Peyer's patch (tissue), 4 donors: ENCODE data around the gene PKN2. TPM values are rescaled to one million over a fixed set of nuclear protein-coding genes. Genes with fewer than 3 reads are reported as not detected.
A peak's percentile ranks its signal among the peaks of the same experiment; 100 is the strongest.
"Not testable (repeated sequence)": the region's sequence is repeated elsewhere in the genome, so short reads cannot be mapped to it uniquely, and the experiment has no call there.

Experiments
- DNase-seq, 3 donors: peaks; one replicate each; pipeline ENCODE4 v3.0.0-alpha.2; 2017 to 2019
- H3K27ac ChIP-seq, 4 donors: fragments of 200-600 bp; sonication (generic); one replicate each; pipeline ENCODE4 v1.5.1; 2016 to 2019
- H3K27me3 ChIP-seq, 2 donors: fragments of 200-600 bp; sonication (generic); one replicate each; pipeline ENCODE4 v1.5.1; 2019
- H3K36me3 ChIP-seq, 3 donors: fragments of 200-600 bp; sonication (generic); one replicate each; pipeline ENCODE4 v1.5.1; 2016 to 2019
- H3K4me1 ChIP-seq, 4 donors: fragments of 200-600 bp; sonication (generic); one replicate each; pipeline ENCODE4 v1.5.1; 2016 to 2019
- H3K4me3 ChIP-seq, 4 donors: fragments of 200-600 bp; sonication (generic); 1 replicate in 3 of 4; 2 replicates in 1 of 4; pipeline ENCODE4 v1.5.1; 2016 to 2019; ENCODE audit warnings: mild to moderate bottlenecking in 1 of 4
- H3K9me3 ChIP-seq, 4 donors: fragments of 200-600 bp; sonication (generic); one replicate each; pipeline ENCODE4 v1.5.1; 2016 to 2019; ENCODE audit warnings: mild to moderate bottlenecking in 1 of 4
- POLR2A ChIP-seq, 2 donors: fragments of 450-650 bp; IDR thresholded peaks; one replicate each; pipeline ENCODE4 v1.5.1; 2017; ENCODE audit warnings: antibody characterized with exemption in 2 of 2, mild to moderate bottlenecking in 2 of 2, moderate library complexity in 2 of 2
- small RNA-seq, 2 donors: library from RNA; depleted of rRNA; stranded (forward); fragments of <200 nt; gene quantifications; one replicate each; pipeline ENCODE3, GENCODE V24; 2016
- total RNA-seq, 4 donors: library from RNA; depleted of rRNA; stranded (reverse); fragments of >200 nt; gene quantifications; one replicate each; pipeline ENCODE4 v1.1.0, GENCODE V29; 2016
- TF ChIP-seq, protein P1 (sequence below), 6 experiments: fragments of 450-650 bp in 4 of 6; fragments of 200-600 bp in 2 of 6; sonication (generic) in 1 of 6; IDR thresholded peaks; one replicate each; pipeline ENCODE4 v1.5.1; 2017 to 2019; ENCODE audit warnings: antibody characterized with exemption in 6 of 6, mild to moderate bottlenecking in 3 of 6, moderate library complexity in 1 of 6

The PKN2 gene
- total RNA-seq, 4 donors from 2014 or later = 97.6 to 201 (median 105) TPM

DNA sequence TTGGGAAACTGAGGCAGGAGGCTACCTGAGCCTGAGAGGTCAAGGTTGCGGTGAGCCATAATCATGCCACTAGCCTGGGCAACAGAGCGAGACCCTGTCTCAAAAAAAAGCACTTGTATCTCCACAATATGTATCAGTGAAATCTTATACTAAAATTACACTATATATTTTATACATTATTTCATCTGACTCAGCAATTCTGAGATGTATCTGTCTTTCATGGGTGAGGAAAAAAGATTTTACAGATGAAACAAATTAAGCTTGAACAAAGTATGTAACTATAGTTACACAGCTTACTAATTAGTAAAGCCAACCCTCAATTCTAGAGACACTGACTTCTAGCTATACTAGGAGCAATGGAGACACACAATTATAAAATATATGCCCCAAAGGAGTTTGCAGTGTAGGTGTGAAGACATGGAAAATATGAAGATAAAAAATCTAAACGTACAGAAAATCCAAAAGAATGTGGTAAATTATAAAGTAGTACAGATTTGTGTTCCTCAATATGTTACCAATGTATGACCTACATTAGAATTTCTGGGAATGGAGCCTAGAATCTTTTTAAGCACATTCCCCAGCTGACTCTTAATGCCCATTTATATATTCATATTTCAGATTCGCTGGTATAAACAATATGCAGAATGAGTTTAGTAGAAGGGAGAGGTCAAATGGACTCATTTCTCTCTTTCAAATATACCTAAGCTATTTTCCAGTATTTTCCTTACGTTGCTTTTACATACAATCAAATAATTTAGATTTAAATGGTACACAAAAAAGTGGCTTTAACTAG is 192.7 kb downstream of the PKN2 start:
- Histone ChIP-seq H3K9me3 (no peaks in the 10 kb centered on the region), H3K27me3 (no peaks in the 10 kb centered on the region), H3K27ac (no peak overlapping the region), H3K4me1 (peaks cover 0 to 7% (median 0%) of the 10 kb centered on the region in 4 donors), H3K4me3 (no peak overlapping the region), H3K36me3 (peaks cover 0 to 7% (median 0%) of the 10 kb centered on the region in 3 donors)
- TF ChIP-seq, protein P1, sequence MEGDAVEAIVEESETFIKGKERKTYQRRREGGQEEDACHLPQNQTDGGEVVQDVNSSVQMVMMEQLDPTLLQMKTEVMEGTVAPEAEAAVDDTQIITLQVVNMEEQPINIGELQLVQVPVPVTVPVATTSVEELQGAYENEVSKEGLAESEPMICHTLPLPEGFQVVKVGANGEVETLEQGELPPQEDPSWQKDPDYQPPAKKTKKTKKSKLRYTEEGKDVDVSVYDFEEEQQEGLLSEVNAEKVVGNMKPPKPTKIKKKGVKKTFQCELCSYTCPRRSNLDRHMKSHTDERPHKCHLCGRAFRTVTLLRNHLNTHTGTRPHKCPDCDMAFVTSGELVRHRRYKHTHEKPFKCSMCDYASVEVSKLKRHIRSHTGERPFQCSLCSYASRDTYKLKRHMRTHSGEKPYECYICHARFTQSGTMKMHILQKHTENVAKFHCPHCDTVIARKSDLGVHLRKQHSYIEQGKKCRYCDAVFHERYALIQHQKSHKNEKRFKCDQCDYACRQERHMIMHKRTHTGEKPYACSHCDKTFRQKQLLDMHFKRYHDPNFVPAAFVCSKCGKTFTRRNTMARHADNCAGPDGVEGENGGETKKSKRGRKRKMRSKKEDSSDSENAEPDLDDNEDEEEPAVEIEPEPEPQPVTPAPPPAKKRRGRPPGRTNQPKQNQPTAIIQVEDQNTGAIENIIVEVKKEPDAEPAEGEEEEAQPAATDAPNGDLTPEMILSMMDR (IDR thresholded peaks at IDR 0.05) = no peak
- no peak for TF ChIP-seq POLR2A (IDR thresholded peaks at IDR 0.05)
- DNase-seq = no peak

DNA sequence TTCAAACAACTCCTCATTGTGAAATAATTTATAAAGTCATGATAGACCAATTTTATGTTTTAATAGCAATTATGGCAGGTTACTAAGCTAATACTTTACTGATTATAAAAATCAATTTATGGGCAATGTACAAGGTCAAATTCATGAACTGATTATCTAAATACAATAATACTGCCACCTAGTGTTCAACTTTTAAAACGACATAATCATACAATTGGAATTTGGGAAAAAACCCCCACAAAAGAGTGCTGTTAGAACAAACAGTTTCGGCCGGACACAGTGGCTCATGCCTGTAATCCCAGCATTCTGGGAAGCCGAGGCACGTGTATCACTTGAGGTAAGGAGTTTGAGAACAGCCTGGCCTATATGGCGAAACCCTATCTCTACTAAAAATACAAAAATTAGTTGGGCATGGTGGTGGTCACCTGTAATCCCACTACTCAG is 193.3 kb downstream of the PKN2 start:
- TF ChIP-seq, protein P1 (IDR thresholded peaks at IDR 0.05) = peak; percentile 32 to 65 (median 54)
- TF ChIP-seq POLR2A (IDR thresholded peaks at IDR 0.05) = no peak
- Histone ChIP-seq H3K4me3 (no peak overlapping the region), H3K36me3 (peaks cover 0 to 7% (median 0%) of the 10 kb centered on the region in 3 donors), H3K27ac (no peak overlapping the region), H3K9me3 (no peaks in the 10 kb centered on the region), H3K27me3 (no peaks in the 10 kb centered on the region), H3K4me1 (peaks cover 0 to 7% (median 0%) of the 10 kb centered on the region in 4 donors)
- no peak for DNase-seq

DNA sequence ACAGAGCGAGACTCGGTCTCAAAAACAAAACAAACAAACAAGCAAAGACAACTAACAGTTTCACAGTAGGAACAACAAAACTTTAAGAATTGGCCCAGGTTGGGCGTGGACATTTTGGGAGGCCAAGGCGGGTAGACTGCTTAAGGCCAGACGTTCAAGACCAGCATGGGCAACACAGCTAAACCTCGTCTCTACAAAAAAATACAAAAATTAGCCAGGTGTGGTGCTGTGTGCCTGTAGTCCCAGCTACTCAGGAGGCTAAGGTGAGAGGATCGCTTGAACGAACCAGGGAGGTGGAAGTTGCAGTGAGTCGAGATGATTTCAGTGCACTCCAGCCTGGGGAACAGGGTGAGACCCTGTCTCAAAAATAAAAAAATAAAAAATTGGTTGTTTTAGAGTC is 193.8 kb downstream of the PKN2 start:
- TF ChIP-seq POLR2A (IDR thresholded peaks at IDR 0.05) = no peak
- no peak overlapping the region for H3K4me3 ChIP-seq
- H3K27me3 ChIP-seq = no peaks in the 10 kb centered on the region
- peaks cover 0 to 7% (median 0%) of the 10 kb centered on the region in 4 donors for H3K4me1 ChIP-seq
- no peak overlapping the region for H3K27ac ChIP-seq
- no peak for DNase-seq
- H3K9me3 ChIP-seq = no peaks in the 10 kb centered on the region
- H3K36me3 ChIP-seq = peaks cover 0 to 11% (median 0%) of the 10 kb centered on the region in 3 donors

DNA sequence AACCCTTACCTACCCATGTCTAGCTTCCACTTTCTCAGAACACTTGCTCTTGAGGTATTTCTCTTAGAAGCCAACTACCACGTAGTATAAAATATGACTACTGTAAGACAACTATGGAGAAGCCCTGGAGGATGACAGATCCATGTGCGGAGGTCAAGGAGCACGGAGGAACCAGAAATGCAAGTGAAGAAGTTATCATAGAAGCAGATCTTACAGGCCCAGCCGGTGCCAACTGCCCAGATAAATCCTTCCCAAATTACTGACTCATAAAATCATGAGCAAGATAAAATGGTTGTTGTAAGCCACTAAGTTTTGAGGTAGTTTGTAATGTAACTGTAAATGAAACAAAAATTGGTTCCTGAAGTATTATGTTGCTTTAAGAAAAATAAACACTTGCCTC is 194.7 kb downstream of the PKN2 start:
- TF ChIP-seq, protein P1 (IDR thresholded peaks at IDR 0.05) = no peak
- no peak for TF ChIP-seq POLR2A (IDR thresholded peaks at IDR 0.05)
- Histone ChIP-seq H3K27ac (no peak overlapping the region), H3K4me3 (no peak overlapping the region), H3K36me3 (peaks cover 0 to 19% (median 0%) of the 10 kb centered on the region in 3 donors), H3K9me3 (no peaks in the 10 kb centered on the region), H3K4me1 (peaks cover 0 to 7% (median 0%) of the 10 kb centered on the region in 4 donors), H3K27me3 (no peaks in the 10 kb centered on the region)
- no peak for DNase-seq

DNA sequence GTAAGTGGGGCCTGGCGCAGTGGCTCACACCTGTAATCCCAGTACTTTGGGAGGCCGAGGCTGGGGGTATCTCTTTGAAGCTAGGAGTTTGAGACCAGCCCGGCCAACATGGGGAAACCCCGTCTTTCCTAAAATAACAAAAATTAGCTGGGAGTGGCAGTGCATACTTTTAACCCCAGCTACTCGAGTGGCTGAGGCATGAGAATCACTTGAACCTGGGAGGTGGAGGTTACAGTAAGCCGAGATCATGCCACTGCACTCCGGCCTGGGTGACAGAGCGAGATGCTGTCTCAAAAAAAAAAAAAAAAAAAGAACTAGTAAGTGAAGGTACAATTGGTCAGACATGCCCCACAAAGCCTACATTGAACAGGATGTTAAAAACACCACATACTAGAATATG is 196.6 kb downstream of the PKN2 start:
- peaks cover 0 to 38% (median 0%) of the 10 kb centered on the region in 3 donors for H3K36me3 ChIP-seq
- DNase-seq, H3K4me1 ChIP-seq, H3K9me3 ChIP-seq, H3K27ac ChIP-seq, H3K4me3 ChIP-seq, H3K27me3 ChIP-seq: not testable (repeated sequence)

DNA sequence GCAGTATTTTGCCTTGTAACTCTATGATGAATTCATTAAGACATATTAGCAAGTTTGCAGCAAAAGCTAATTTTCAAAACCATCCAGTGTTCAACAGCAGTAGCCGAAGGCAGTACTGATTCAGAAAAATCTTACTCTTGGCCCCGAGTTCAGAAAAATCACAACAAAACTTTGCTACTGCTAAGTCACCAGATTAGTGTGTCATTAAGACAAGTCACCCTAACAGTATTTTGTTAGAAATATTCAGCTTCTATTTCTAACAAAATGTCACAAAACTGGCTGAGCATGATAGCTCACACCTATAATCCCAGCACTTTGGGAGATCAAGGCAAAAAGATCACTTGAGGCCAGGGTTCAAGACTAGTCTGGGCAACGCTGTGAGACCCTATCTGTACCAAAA is 199.1 kb downstream of the PKN2 start:
- no peaks in the 10 kb centered on the region for H3K9me3 ChIP-seq
- H3K36me3 ChIP-seq = peaks cover 0 to 52% (median 0%) of the 10 kb centered on the region in 3 donors
- H3K27me3 ChIP-seq = no peaks in the 10 kb centered on the region
- TF ChIP-seq, protein P1 (IDR thresholded peaks at IDR 0.05) = no peak
- no peak for TF ChIP-seq POLR2A (IDR thresholded peaks at IDR 0.05)
- DNase-seq = no peak
- no peaks in the 10 kb centered on the region for H3K4me1 ChIP-seq
- H3K4me3 ChIP-seq = no peak overlapping the region
- H3K27ac ChIP-seq = no peak overlapping the region

Small RNA genes lying within 50 kb of the gene (small RNA-seq; reads per million reads assigned to genes)
- 0 reads per million in 2 donors for gene RNU6-125P

Other genes starting within 250 kb of the PKN2 start
- 10 to 100 TPM; 15.1 to 31.4 (median 26.0) TPM for gene GTF2B, start 207.3 kb downstream of the PKN2 start, total RNA-seq